ENCODE measurements around the gene COPE.
A peak's percentile ranks its signal among the peaks of the same experiment; 100 is the strongest.

The COPE gene

GRCh38 chr19:18851673-18852325, 67.4 kb downstream of the COPE start:
- TF ChIP-seq TAF1 (IDR thresholded peaks at IDR 0.05; ENCODE audit: borderline replicate concordance, low read depth, low read length) (no peak), POLR2A (IDR thresholded peaks at IDR 0.05; ENCODE audit: low read depth, low read length) (no peak), POLR2AphosphoS5 (IDR thresholded peaks at IDR 0.05; ENCODE audit: low read depth, low read length) (0 out of 2 replicates have a peak, but pooled peaks have one; percentile 1)
- no peak for FAIRE-seq
- DNase-seq (ENCODE audit: insufficient read length): no peak

GRCh38 chr19:18850471-18851375, 68.5 kb downstream of the COPE start:
- TF ChIP-seq POLR2A (IDR thresholded peaks at IDR 0.05; ENCODE audit: low read depth, low read length): no peak
- TF ChIP-seq TAF1 (IDR thresholded peaks at IDR 0.05; ENCODE audit: borderline replicate concordance, low read depth, low read length): no peak
- TF ChIP-seq POLR2AphosphoS5 (IDR thresholded peaks at IDR 0.05; ENCODE audit: low read depth, low read length): no peak; the same call in 1 of the 2 replicates
- DNase-seq (ENCODE audit: insufficient read length): no peak
- no peak for FAIRE-seq

GRCh38 chr19:18849838-18850400, 69.3 kb downstream of the COPE start:
- peak; percentile 90 for FAIRE-seq
- DNase-seq (ENCODE audit: insufficient read length): peak; percentile 75
- TF ChIP-seq POLR2A (IDR thresholded peaks at IDR 0.05; ENCODE audit: low read depth, low read length) (no peak), POLR2AphosphoS5 (IDR thresholded peaks at IDR 0.05; ENCODE audit: low read depth, low read length) (no peak), TAF1 (IDR thresholded peaks at IDR 0.05; ENCODE audit: borderline replicate concordance, low read depth, low read length) (no peak)

All from GM12892 (cell line).